Adrenal gland (tissue), 5 donors: ENCODE data around the gene KXD1.

Experiments used
- CTCF ChIP-seq, 6 experiments: fragments of 450-650 bp in 4 of 6; fragments of 200-600 bp in 2 of 6; sonication (generic) in 1 of 6; IDR thresholded peaks; 1 replicate in 5 of 6; 2 replicates in 1 of 6; pipeline versions ENCODE4 v1.5.1 to v1.8.0; 2016 to 2021; ENCODE audit warnings: antibody characterized with exemption in 6 of 6, mild to moderate bottlenecking in 2 of 6, moderate library complexity in 1 of 6
- POLR2A ChIP-seq, 2 donors: fragments of 450-650 bp; IDR thresholded peaks; one replicate each; pipeline ENCODE4 v1.6.1; 2017; ENCODE audit warnings: antibody characterized with exemption in 2 of 2, mild to moderate bottlenecking in 2 of 2, moderate library complexity in 1 of 2
- donor health status: DM: no; HTN: no; CAD: no.

GRCh38 chr19:18599485-18599884, 41.8 kb downstream of the KXD1 start:
- TF ChIP-seq POLR2A (IDR thresholded peaks at IDR 0.05) (no peak), CTCF (IDR thresholded peaks at IDR 0.05) (no peak)
